GM21360 (cell line): ENCODE measurements around the gene CCNA2.

Experiments used
- ATAC-seq: cut with Tn5 transposase; IDR thresholded peaks from one replicate; pipeline ENCODE4 v1.9.1; 2021; ENCODE audit warnings: mild to moderate bottlenecking, moderate library complexity; ENCODE audit not compliant: unreplicated experiment

The CCNA2 gene

GRCh38 chr4:121823505-121824170 is at the start of gene CCNA2:
Gene CCNA2 (minus strand): TSS chr4:121823883. CDS start chr4:121823628, 255 bp downstream.
- peak; percentile 91 for ATAC-seq

GRCh38 chr4:121869841-121870822 is 46.4 kb upstream of the CCNA2 start, which contains the start of gene BBS7:
Gene BBS7 (minus strand): TSS chr4:121870474. CDS start chr4:121870313, 161 bp downstream.
- peak; percentile 99 for ATAC-seq

GRCh38 chr4:121863799-121864198 is 40.1 kb upstream of the CCNA2 start:
- no peak for ATAC-seq

- ATAC-seq: no peak
Measured at GRCh38 chr4:121861426-121861825, 37.7 kb upstream of the CCNA2 start.

GRCh38 chr4:121860121-121860520 is 36.4 kb upstream of the CCNA2 start:
- ATAC-seq: no peak

- no peak for ATAC-seq
Measured at GRCh38 chr4:121851354-121851753, 27.7 kb upstream of the CCNA2 start.

- no peak for ATAC-seq
Measured at GRCh38 chr4:121846662-121847061, 23.0 kb upstream of the CCNA2 start.

- no peak for ATAC-seq
Measured at GRCh38 chr4:121842862-121843261, 19.2 kb upstream of the CCNA2 start.

GRCh38 chr4:121838136-121838535 is 14.5 kb upstream of the CCNA2 start:
- ATAC-seq: no peak

- no peak for ATAC-seq
Measured at GRCh38 chr4:121829511-121829910, 5.8 kb upstream of the CCNA2 start.

GRCh38 chr4:121827853-121828252 is 4.2 kb upstream of the CCNA2 start:
- no peak for ATAC-seq

- ATAC-seq: no peak
Measured at GRCh38 chr4:121824950-121825349, 1.3 kb upstream of the CCNA2 start.

- ATAC-seq: no peak
Measured at GRCh38 chr4:121824171-121824527, 466 bp upstream of the CCNA2 start.

- ATAC-seq: peak; percentile 50
Measured at GRCh38 chr4:121822796-121823504, 733 bp downstream of the CCNA2 start.

GRCh38 chr4:121822047-121822446 is 1.6 kb downstream of the CCNA2 start:
- ATAC-seq: no peak

- no peak for ATAC-seq
Measured at GRCh38 chr4:121819216-121819965, 4.3 kb downstream of the CCNA2 start.

- ATAC-seq: no peak
Measured at GRCh38 chr4:121818215-121818614, 5.5 kb downstream of the CCNA2 start.

- ATAC-seq: no peak
Measured at GRCh38 chr4:121817701-121818100, 6.0 kb downstream of the CCNA2 start.

- no peak for ATAC-seq
Measured at GRCh38 chr4:121817006-121817405, 6.7 kb downstream of the CCNA2 start.

- ATAC-seq: no peak
Measured at GRCh38 chr4:121814756-121815155, 8.9 kb downstream of the CCNA2 start.

GRCh38 chr4:121811122-121811521 is 12.6 kb downstream of the CCNA2 start:
- no peak for ATAC-seq
